ENCODE data around the gene STK40. TPM values are rescaled to one million over a fixed set of nuclear protein-coding genes. Genes with fewer than 3 reads are reported as not detected.

STK40 gene
- total and polyA plus RNA-seq, 9 of the 15 experiments (the other 6 are each of a cell fraction or from before 2014, with no cell fraction given) = 0.69 to 94.3 (median 39.1) TPM

GRCh38 chr1:36367798-36368197 lies 17.9 kb downstream of the STK40 start:
- POLR2A ChIA-PET = interaction anchor here (0.7 to 3.7 kb wide), 6 partner anchors 9 to 31 kb away, joined by 3 to 34 read pairs (median 4); no protein-coding TSS in a partner anchor
- peaks cover 49% of the 10 kb centered on the region for H3K36me3 ChIP-seq (ENCODE audit: control insufficient read depth, insufficient read depth, low read length)
- no peak overlapping the region for H3K4me2 ChIP-seq (ENCODE audit: insufficient read depth, low read length)
- H4K20me1 ChIP-seq (replicated peaks; ENCODE audit: control insufficient read depth, insufficient read depth, low read length) = 0 out of 2 replicates have a peak, but pooled peaks cover 6% of the 10 kb centered on the region
- ATAC-seq (no peak), FAIRE-seq (no peak), DNase-seq (ENCODE audit: extremely low read depth in 1 of 4, low spot score in 3 of 4) (no peak)
- peak overlapping the region in 1 of 2 experiments; percentile 24; a peak in 2 of 4 replicates for H3K9ac ChIP-seq (ENCODE audit: insufficient read depth in 1 of 2, low read depth in 2 of 2, low read length in 2 of 2)
- no peak overlapping the region for H3K27ac ChIP-seq (ENCODE audit: extremely low read depth, low read depth, low read length)
- no peaks in the 10 kb centered on the region for H3K9me3 ChIP-seq (replicated peaks; ENCODE audit: control insufficient read depth, insufficient read depth, low read depth, low read length)
- no peaks in the 10 kb centered on the region for H3K27me3 ChIP-seq (ENCODE audit: control insufficient read depth in 2 of 2, insufficient read depth in 2 of 2, low read length in 2 of 2)
- H3K79me2 ChIP-seq (ENCODE audit: control insufficient read depth, insufficient read depth, low read length) = peaks cover 73% of the 10 kb centered on the region
- no peak overlapping the region for H2AFZ ChIP-seq (ENCODE audit: low read depth, low read length)
- CTCF ChIA-PET (ENCODE audit: low intra/inter-chr PET ratio) = interaction anchor here (1.8 kb wide), 1 partner anchor 268 kb away, joined by 11 read pairs; no protein-coding TSS in a partner anchor
- H3K4me1 ChIP-seq (replicated peaks in 1 of 2; ENCODE audit: control insufficient read depth in 2 of 2, insufficient read depth in 2 of 2, low read length in 2 of 2) = peaks cover 27 to 38% of the 10 kb centered on the region in 2 experiments
- WGBS (ENCODE audit: insufficient coverage, low coverage, missing lambda C conversion rate) = 89% methylated on average over 4 of the region's 4 CpGs
- H3K4me3 ChIP-seq = no peak overlapping the region
- intact Hi-C loops (cut with micrococcal nuclease) = loop anchor here (2.0 kb wide), 2 partner anchors 47 to 53 kb away; no protein-coding TSS in a partner anchor
- in situ Hi-C loops (cut with MboI) = no loop called here
- TF ChIP-seq ZNF583 (CRISPR knock-in tag; IDR thresholded peaks at IDR 0.05) = no peak
- no TSS peak for BruUV-seq (replicated peaks)
- H3K9me1 ChIP-seq (ENCODE audit: control insufficient read depth, insufficient read depth, low read length) = peaks cover 11% of the 10 kb centered on the region

DNA sequence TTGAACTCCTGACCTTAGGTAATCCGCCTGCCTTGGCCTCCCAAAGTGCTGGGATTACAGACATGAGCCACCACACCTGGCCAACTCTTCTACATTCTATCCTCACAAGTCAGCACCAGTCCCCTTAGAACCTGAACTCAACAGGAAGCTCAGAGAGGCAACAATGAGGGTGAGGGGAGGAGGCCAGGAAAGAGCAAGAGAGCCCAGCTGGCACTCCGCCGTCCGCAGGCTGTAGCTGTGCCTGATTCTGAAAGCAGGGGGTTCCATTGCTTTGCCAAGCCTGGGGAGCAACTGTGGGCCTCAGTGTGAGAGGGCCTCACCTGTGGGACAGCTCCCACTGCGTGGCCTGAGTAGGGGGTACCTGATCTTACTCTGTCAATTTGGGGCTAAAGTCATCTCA lies 18.7 kb downstream of the STK40 start:
- peaks cover 66% of the 10 kb centered on the region for H3K79me2 ChIP-seq (ENCODE audit: control insufficient read depth, insufficient read depth, low read length)

More for the DNA sequence above, 18.7 kb downstream of the STK40 start:
- intact Hi-C loops (cut with micrococcal nuclease) = no loop called here
- H2AFZ ChIP-seq (ENCODE audit: low read depth, low read length) = no peak overlapping the region
- no peak overlapping the region for H3K4me3 ChIP-seq
- H3K27ac ChIP-seq (ENCODE audit: extremely low read depth, low read depth, low read length) = no peak overlapping the region
- no peak overlapping the region for H3K4me2 ChIP-seq (ENCODE audit: insufficient read depth, low read length)
- H3K27me3 ChIP-seq (ENCODE audit: control insufficient read depth in 2 of 2, insufficient read depth in 2 of 2, low read length in 2 of 2) = no peaks in the 10 kb centered on the region
- FAIRE-seq (no peak), DNase-seq (ENCODE audit: extremely low read depth in 1 of 4, low spot score in 3 of 4) (no peak), ATAC-seq (no peak)
- peaks cover 19 to 30% of the 10 kb centered on the region in 2 experiments for H3K4me1 ChIP-seq (replicated peaks in 1 of 2; ENCODE audit: control insufficient read depth in 2 of 2, insufficient read depth in 2 of 2, low read length in 2 of 2)
- H4K20me1 ChIP-seq (replicated peaks; ENCODE audit: control insufficient read depth, insufficient read depth, low read length) = 0 out of 2 replicates have a peak, but pooled peaks cover 6% of the 10 kb centered on the region
- peaks cover 52% of the 10 kb centered on the region for H3K36me3 ChIP-seq (ENCODE audit: control insufficient read depth, insufficient read depth, low read length)
- peaks cover 11% of the 10 kb centered on the region for H3K9me1 ChIP-seq (ENCODE audit: control insufficient read depth, insufficient read depth, low read length)
- no peak for TF ChIP-seq SPI1 (IDR thresholded peaks at IDR 0.05; ENCODE audit: borderline replicate concordance, low read depth, low read length)
- no peak for TF ChIP-seq RFX7 (CRISPR knock-in tag; IDR thresholded peaks at IDR 0.05)
- TF ChIP-seq GABPB1 (CRISPR knock-in tag; IDR thresholded peaks at IDR 0.05) = no peak
- TF ChIP-seq MCM5 (IDR thresholded peaks at IDR 0.05; ENCODE audit: low read depth) = no peak
- no peak for TF ChIP-seq SAFB2 (IDR thresholded peaks at IDR 0.05; ENCODE audit: borderline replicate concordance, low read depth, low read length, severe bottlenecking)
- TF ChIP-seq FOXP1 (CRISPR knock-in tag; IDR thresholded peaks at IDR 0.05) = no peak
- TF ChIP-seq, protein P1, sequence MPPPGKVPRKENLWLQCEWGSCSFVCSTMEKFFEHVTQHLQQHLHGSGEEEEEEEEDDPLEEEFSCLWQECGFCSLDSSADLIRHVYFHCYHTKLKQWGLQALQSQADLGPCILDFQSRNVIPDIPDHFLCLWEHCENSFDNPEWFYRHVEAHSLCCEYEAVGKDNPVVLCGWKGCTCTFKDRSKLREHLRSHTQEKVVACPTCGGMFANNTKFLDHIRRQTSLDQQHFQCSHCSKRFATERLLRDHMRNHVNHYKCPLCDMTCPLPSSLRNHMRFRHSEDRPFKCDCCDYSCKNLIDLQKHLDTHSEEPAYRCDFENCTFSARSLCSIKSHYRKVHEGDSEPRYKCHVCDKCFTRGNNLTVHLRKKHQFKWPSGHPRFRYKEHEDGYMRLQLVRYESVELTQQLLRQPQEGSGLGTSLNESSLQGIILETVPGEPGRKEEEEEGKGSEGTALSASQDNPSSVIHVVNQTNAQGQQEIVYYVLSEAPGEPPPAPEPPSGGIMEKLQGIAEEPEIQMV (tag; conservative IDR thresholded peaks at IDR 0.05; ENCODE audit: low read depth) = no peak
- no peak for TF ChIP-seq ZNF134 (CRISPR knock-in tag; conservative IDR thresholded peaks at IDR 0.05)
- ChIA-PET POLR2A (interaction anchor here (0.6 to 3.7 kb wide), 4 partner anchors 20 to 67 kb away, joined by 3 to 34 read pairs (median 3); no protein-coding TSS in a partner anchor), CTCF (ENCODE audit: low intra/inter-chr PET ratio) (no interaction called here)
- no peaks in the 10 kb centered on the region for H3K9me3 ChIP-seq (replicated peaks; ENCODE audit: control insufficient read depth, insufficient read depth, low read depth, low read length)
- no TSS peak for BruUV-seq (replicated peaks)
- 93% methylated on average over 5 of the region's 5 CpGs for WGBS (ENCODE audit: insufficient coverage, low coverage, missing lambda C conversion rate)
- in situ Hi-C loops (cut with MboI) = no loop called here
- H3K9ac ChIP-seq (ENCODE audit: insufficient read depth in 1 of 2, low read depth in 2 of 2, low read length in 2 of 2) = peak overlapping the region in 1 of 2 experiments; percentile 53; a peak in 1 of 4 replicates
